ENCODE results near the gene CDKN1C. TPM values are rescaled to one million over a fixed set of nuclear protein-coding genes. Genes with fewer than 3 reads are reported as not detected.

CDKN1C gene
- total RNA-seq, 1 experiment from 2014 or later, result 15.4 TPM

DNA sequence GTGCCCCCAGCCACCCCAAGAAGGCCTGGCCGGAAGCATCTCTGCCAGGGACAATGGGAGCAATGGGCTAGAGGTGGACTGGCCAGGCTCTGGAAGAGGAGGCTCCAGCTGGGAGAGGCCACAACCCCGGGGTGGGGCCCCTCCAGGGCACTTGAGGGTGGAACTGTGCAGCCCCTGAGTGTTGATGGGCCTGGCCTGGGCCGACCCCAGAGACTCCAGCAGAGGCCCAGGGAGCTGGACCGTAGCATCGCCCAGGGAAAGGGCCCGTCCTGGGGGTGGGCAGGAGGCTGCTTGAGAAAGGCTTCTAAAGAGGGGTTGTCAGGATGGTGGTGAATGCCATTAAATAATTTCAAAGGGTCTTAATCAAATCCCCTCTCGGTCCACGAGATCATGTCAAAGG, 30.4 kb downstream of the CDKN1C start:
- Histone ChIP-seq H4K5ac (ENCODE audit: insufficient read length, low read depth, low read length) (no peak overlapping the region), H2AK5ac (ENCODE audit: insufficient read length, low read length) (no peak overlapping the region), H2BK12ac (ENCODE audit: insufficient read length, low read depth, low read length) (no peak overlapping the region), H3K79me1 (ENCODE audit: insufficient read depth, low read depth, low read length, poor library complexity, severe bottlenecking) (no peaks in the 10 kb centered on the region), H3K27me3 (ENCODE audit: insufficient read depth, low read length) (peaks cover 3% of the 10 kb centered on the region; the same call in 1 of the 2 replicates), H2AFZ (ENCODE audit: low read length) (no peak overlapping the region), H3K4ac (ENCODE audit: low read depth, low read length) (no peak overlapping the region), H3K9me3 (ENCODE audit: control insufficient read depth, low read depth, low read length) (no peaks in the 10 kb centered on the region), H3K56ac (ENCODE audit: insufficient read length, low read depth, low read length) (no peak overlapping the region), H2BK5ac (ENCODE audit: insufficient read length, low read length) (no peak overlapping the region), H3K27ac (ENCODE audit: insufficient read length, low read depth, low read length) (no peak overlapping the region), H4K20me1 (ENCODE audit: control insufficient read depth, insufficient read depth, insufficient read length) (no peaks in the 10 kb centered on the region), H3K23ac (ENCODE audit: insufficient read length, low read depth, low read length) (no peak overlapping the region), H4K91ac (ENCODE audit: insufficient read length, low read depth, low read length) (no peak overlapping the region), H3K79me2 (ENCODE audit: insufficient read depth, low read length) (no peaks in the 10 kb centered on the region), H2BK15ac (ENCODE audit: low read depth, low read length) (no peak overlapping the region), H3K14ac (ENCODE audit: insufficient read depth, low read length) (no peak overlapping the region), H2BK120ac (ENCODE audit: low read depth, low read length, poor library complexity, severe bottlenecking) (no peak overlapping the region), H3K4me1 (ENCODE audit: insufficient read depth, low read length) (no peaks in the 10 kb centered on the region), H4K8ac (replicated peaks; ENCODE audit: insufficient read length, low read depth, low read length) (no peak overlapping the region), H3K18ac (ENCODE audit: insufficient read length, low read depth, low read length) (no peak overlapping the region), H3T11ph (ENCODE audit: low read length) (no peak overlapping the region), H2BK20ac (ENCODE audit: low read depth, low read length, poor library complexity, severe bottlenecking) (no peak overlapping the region), H3K23me2 (ENCODE audit: insufficient read length, low read depth, low read length, poor library complexity, severe bottlenecking) (no peaks in the 10 kb centered on the region), H3K9ac (ENCODE audit: extremely low read depth, insufficient read length, low read length) (no peak overlapping the region), H3K4me2 (ENCODE audit: insufficient read depth, insufficient read length, low read length) (no peak overlapping the region)
- H3K4me3 Mint-ChIP-seq, result no peak overlapping the region
- TF ChIP-seq, protein P1, sequence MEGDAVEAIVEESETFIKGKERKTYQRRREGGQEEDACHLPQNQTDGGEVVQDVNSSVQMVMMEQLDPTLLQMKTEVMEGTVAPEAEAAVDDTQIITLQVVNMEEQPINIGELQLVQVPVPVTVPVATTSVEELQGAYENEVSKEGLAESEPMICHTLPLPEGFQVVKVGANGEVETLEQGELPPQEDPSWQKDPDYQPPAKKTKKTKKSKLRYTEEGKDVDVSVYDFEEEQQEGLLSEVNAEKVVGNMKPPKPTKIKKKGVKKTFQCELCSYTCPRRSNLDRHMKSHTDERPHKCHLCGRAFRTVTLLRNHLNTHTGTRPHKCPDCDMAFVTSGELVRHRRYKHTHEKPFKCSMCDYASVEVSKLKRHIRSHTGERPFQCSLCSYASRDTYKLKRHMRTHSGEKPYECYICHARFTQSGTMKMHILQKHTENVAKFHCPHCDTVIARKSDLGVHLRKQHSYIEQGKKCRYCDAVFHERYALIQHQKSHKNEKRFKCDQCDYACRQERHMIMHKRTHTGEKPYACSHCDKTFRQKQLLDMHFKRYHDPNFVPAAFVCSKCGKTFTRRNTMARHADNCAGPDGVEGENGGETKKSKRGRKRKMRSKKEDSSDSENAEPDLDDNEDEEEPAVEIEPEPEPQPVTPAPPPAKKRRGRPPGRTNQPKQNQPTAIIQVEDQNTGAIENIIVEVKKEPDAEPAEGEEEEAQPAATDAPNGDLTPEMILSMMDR (conservative IDR thresholded peaks at IDR 0.05), result no peak
- no peak for DNase-seq
- H3K36me3 Mint-ChIP-seq (ENCODE audit: insufficient read depth in 1 of 3, low read depth in 3 of 3), result no peaks in the 10 kb centered on the region
- WGBS (ENCODE audit: extremely low coverage, insufficient read length, low lambda C conversion rate), result no CpG with 5 or more reads among the region's 8 CpGs
- H3K27me3 Mint-ChIP-seq (ENCODE audit: low read depth), result peaks cover 85% of the 10 kb centered on the region
- H3K9me3 Mint-ChIP-seq, result no peaks in the 10 kb centered on the region
- peaks cover 5 to 12% of the 10 kb centered on the region in 2 experiments for H3K4me1 Mint-ChIP-seq
- H3K27ac Mint-ChIP-seq, result peak overlapping the region in 1 of 3 experiments; percentile 52; a peak in 1 of 7 replicates
